DND-41 (cell line): ENCODE results near the gene ZNF526.

Experiments
- ATAC-seq: fragments of 200-7000 bp; cut with Tn5 transposase; 3 replicates; pipeline ENCODE4 v1.9.1; 2021; ENCODE audit warnings: low read depth; ENCODE audit not compliant: insufficient read depth
- DNase-seq: peaks from one replicate; pipeline ENCODE4 v3.0.0-alpha.2; 2020
- H2AFZ ChIP-seq: 2 replicates; pipeline ENCODE4 v1.6.0; 2012; ENCODE audit warnings: low read depth, low read length
- H3K27ac ChIP-seq: 2 replicates; pipeline ENCODE4 v1.5.1; 2012; ENCODE audit warnings: low read length, inconsistent platforms
- H3K27me3 ChIP-seq: fragments of 200-600 bp; sonication (generic); 2 replicates; pipeline ENCODE4 v1.6.0; 2012; ENCODE audit warnings: low read length, mild to moderate bottlenecking, inconsistent platforms; ENCODE audit not compliant: insufficient read depth, poor library complexity
- H3K36me3 ChIP-seq: 2 replicates; pipeline ENCODE4 v1.5.1; 2012; ENCODE audit warnings: low read length, inconsistent platforms; ENCODE audit not compliant: insufficient read depth
- H3K4me1 ChIP-seq: 2 replicates; pipeline ENCODE4 v1.5.1; 2012; ENCODE audit warnings: mild to moderate bottlenecking, low read length; ENCODE audit not compliant: insufficient read depth
- H3K4me2 ChIP-seq: 2 replicates; pipeline ENCODE4 v1.6.0; 2012; ENCODE audit warnings: mild to moderate bottlenecking, moderate library complexity, low read length, inconsistent platforms; ENCODE audit not compliant: insufficient read depth
- H3K4me3 ChIP-seq, 2 experiments: fragments of 200-600 bp in 1 of 2; shearing (Covaris generic) in 1 of 2; 2 replicates each; pipeline ENCODE4 v1.5.1; 2012 to 2016; ENCODE audit warnings: inconsistent platforms in 2 of 2, low read length in 2 of 2, mild to moderate bottlenecking in 2 of 2, low read depth in 1 of 2, moderate library complexity in 1 of 2
- H3K79me2 ChIP-seq: 2 replicates; pipeline ENCODE4 v1.6.0; 2012; ENCODE audit warnings: low read length, inconsistent platforms; ENCODE audit not compliant: insufficient read depth
- H3K9ac ChIP-seq: 2 replicates; pipeline ENCODE4 v1.6.0; 2012; ENCODE audit warnings: low read depth, mild to moderate bottlenecking, inconsistent platforms, low read length, moderate library complexity
- H3K9me3 ChIP-seq: 2 replicates; pipeline ENCODE4 v1.5.1; 2012; ENCODE audit warnings: low read length, moderate library complexity, mild to moderate bottlenecking, inconsistent platforms; ENCODE audit not compliant: insufficient read depth, severe bottlenecking
- H4K20me1 ChIP-seq: 2 replicates; pipeline ENCODE4 v1.6.0; 2012; ENCODE audit warnings: low read length; ENCODE audit not compliant: insufficient read depth
- CTCF ChIP-seq: IDR thresholded peaks from 2 replicates; pipeline ENCODE4 v1.5.1; 2012; ENCODE audit warnings: borderline replicate concordance, low read length, moderate library complexity, mild to moderate bottlenecking; ENCODE audit not compliant: poor library complexity, severe bottlenecking; ENCODE audit errors: extremely low read depth
- EZH2 ChIP-seq: IDR thresholded peaks from 3 replicates; pipeline ENCODE4 v1.6.1; 2012; ENCODE audit warnings: borderline replicate concordance, low read depth, mild to moderate bottlenecking, moderate library complexity, low read length, inconsistent platforms; ENCODE audit not compliant: severe bottlenecking

Gene ZNF526

GRCh38 chr19:42208612-42209011 lies 11.5 kb upstream of the ZNF526 start:
- H3K27ac ChIP-seq: no peak overlapping the region

GRCh38 chr19:42212886-42213285 lies 7.2 kb upstream of the ZNF526 start:
- peaks cover 68% of the 10 kb centered on the region for H3K79me2 ChIP-seq
- no peaks in the 10 kb centered on the region for H3K9me3 ChIP-seq
- H2AFZ ChIP-seq: no peak overlapping the region
- H3K27ac ChIP-seq: no peak overlapping the region
- no peaks in the 10 kb centered on the region for H3K27me3 ChIP-seq
- H3K9ac ChIP-seq: no peak overlapping the region
- DNase-seq: no peak
- H3K4me2 ChIP-seq: no peak overlapping the region
- no peak for ATAC-seq
- H3K4me1 ChIP-seq: peaks cover 31% of the 10 kb centered on the region
- H3K36me3 ChIP-seq: peaks cover 52% of the 10 kb centered on the region
- peaks cover 11% of the 10 kb centered on the region; the same call in 1 of the 2 replicates for H4K20me1 ChIP-seq
- no peak overlapping the region for H3K4me3 ChIP-seq
- TF ChIP-seq EZH2 (no peak), CTCF (no peak)

More at GRCh38 chr19:42208612-42209011, 11.5 kb upstream of the ZNF526 start:
- DNase-seq (no peak), ATAC-seq (no peak)
- Histone ChIP-seq H3K9ac (no peak overlapping the region), H2AFZ (no peak overlapping the region), H3K9me3 (no peaks in the 10 kb centered on the region), H3K4me2 (no peak overlapping the region), H3K4me1 (0 out of 2 replicates have a peak, but pooled peaks cover 7% of the 10 kb centered on the region), H3K4me3 (no peak overlapping the region), H4K20me1 (peaks cover 15% of the 10 kb centered on the region; the same call in 1 of the 2 replicates), H3K27me3 (no peaks in the 10 kb centered on the region), H3K36me3 (peaks cover 69% of the 10 kb centered on the region), H3K79me2 (peaks cover 40% of the 10 kb centered on the region)
- no peak for TF ChIP-seq EZH2
- no peak for TF ChIP-seq CTCF

- ATAC-seq: no peak
- DNase-seq: no peak
- Histone ChIP-seq H3K4me1 (peaks cover 47% of the 10 kb centered on the region), H2AFZ (no peak overlapping the region), H3K36me3 (peaks cover 31% of the 10 kb centered on the region), H4K20me1 (peaks cover 9% of the 10 kb centered on the region; the same call in 1 of the 2 replicates), H3K4me2 (no peak overlapping the region), H3K79me2 (peaks cover 77% of the 10 kb centered on the region), H3K27me3 (no peaks in the 10 kb centered on the region), H3K27ac (no peak overlapping the region), H3K9me3 (no peaks in the 10 kb centered on the region), H3K9ac (no peak overlapping the region), H3K4me3 (no peak overlapping the region)
- TF ChIP-seq EZH2: no peak
- no peak for TF ChIP-seq CTCF
Measured at GRCh38 chr19:42214810-42215485, 5.2 kb upstream of the ZNF526 start.
